Osteoblast (primary cell): ENCODE data around the gene IQCE. TPM values are rescaled to one million over a fixed set of nuclear protein-coding genes. Genes with fewer than 3 reads are reported as not detected.

Experiments used
- DNase-seq: peaks from one replicate; pipeline ENCODE4 v3.0.0; 2011; ENCODE audit warnings: low spot score, mixed read lengths; ENCODE audit not compliant: insufficient read length; ENCODE audit errors: missing footprints
- H2AFZ ChIP-seq: 2 replicates; pipeline ENCODE4 v1.6.0; 2011; ENCODE audit warnings: mild to moderate bottlenecking, low read length
- H3K27ac ChIP-seq: 2 replicates; pipeline ENCODE4 v1.5.1; 2011; ENCODE audit warnings: mild to moderate bottlenecking, low read depth, low read length, moderate library complexity
- H3K27me3 ChIP-seq: 2 replicates; pipeline ENCODE4 v1.6.0; 2012; ENCODE audit warnings: mild to moderate bottlenecking, control low read depth, inconsistent platforms, low read length, moderate library complexity; ENCODE audit not compliant: insufficient read depth
- H3K36me3 ChIP-seq: 2 replicates; pipeline ENCODE4 v1.5.1; 2011; ENCODE audit warnings: mild to moderate bottlenecking, low read length, control low read depth, moderate library complexity; ENCODE audit not compliant: insufficient read depth
- H3K4me1 ChIP-seq: 2 replicates; pipeline ENCODE4 v1.5.1; 2011; ENCODE audit warnings: mild to moderate bottlenecking, low read length, control low read depth, moderate library complexity; ENCODE audit not compliant: insufficient read depth
- H3K4me2 ChIP-seq: 2 replicates; pipeline ENCODE4 v1.6.0; 2011; ENCODE audit warnings: mild to moderate bottlenecking, low read length; ENCODE audit not compliant: insufficient read depth
- H3K4me3 ChIP-seq: fragments of 200-600 bp; sonication (generic); 3 replicates; pipeline ENCODE4 v1.5.1; 2012; ENCODE audit warnings: mild to moderate bottlenecking, low read length, inconsistent platforms; ENCODE audit not compliant: insufficient read depth
- H3K79me2 ChIP-seq: 2 replicates; pipeline ENCODE4 v1.6.0; 2012; ENCODE audit warnings: mild to moderate bottlenecking, low read length, control low read depth, inconsistent platforms; ENCODE audit not compliant: insufficient read depth
- H3K9me3 ChIP-seq: 2 replicates; pipeline ENCODE4 v1.5.1; 2011; ENCODE audit warnings: low read depth, low read length, control low read depth
- H4K20me1 ChIP-seq: 2 replicates; pipeline ENCODE4 v1.6.0; 2012; ENCODE audit warnings: mild to moderate bottlenecking, low read length, control low read depth; ENCODE audit not compliant: insufficient read depth
- CTCF ChIP-seq: IDR thresholded peaks from 2 replicates; pipeline ENCODE4 v1.5.1; 2011; ENCODE audit warnings: mild to moderate bottlenecking, low read depth, low read length, moderate library complexity; ENCODE audit errors: extremely low read depth
- total RNA-seq: library from RNA; depleted of rRNA; stranded (reverse); fragments of >200 nt; gene quantifications from 2 replicates; pipeline ENCODE4 v1.2.3, GENCODE V29; 2012

The IQCE gene
- total RNA-seq, 1 donor: 18.8 TPM

- Histone ChIP-seq H3K36me3 (peaks cover 26% of the 10 kb centered on the region), H3K4me2 (no peak overlapping the region), H3K4me3 (no peak overlapping the region), H3K9me3 (no peaks in the 10 kb centered on the region), H3K79me2 (no peaks in the 10 kb centered on the region), H4K20me1 (peaks cover 8% of the 10 kb centered on the region), H3K27me3 (no peaks in the 10 kb centered on the region), H3K27ac (no peak overlapping the region), H3K4me1 (no peaks in the 10 kb centered on the region), H2AFZ (no peak overlapping the region)
- DNase-seq: no peak
- TF ChIP-seq CTCF: no peak
Measured at GRCh38 chr7:2654059-2654458, 95.3 kb downstream of the IQCE start.

GRCh38 chr7:2655870-2656614, 97.3 kb downstream of the IQCE start:
- Histone ChIP-seq H4K20me1 (peaks cover 8% of the 10 kb centered on the region), H3K4me2 (no peak overlapping the region), H3K4me3 (no peak overlapping the region), H3K4me1 (no peaks in the 10 kb centered on the region), H3K27me3 (no peaks in the 10 kb centered on the region), H3K27ac (no peak overlapping the region), H3K9me3 (no peaks in the 10 kb centered on the region), H3K36me3 (peaks cover 20% of the 10 kb centered on the region), H2AFZ (no peak overlapping the region), H3K79me2 (no peaks in the 10 kb centered on the region)
- no peak for TF ChIP-seq CTCF
- DNase-seq: no peak

GRCh38 chr7:2657208-2657607, 98.4 kb downstream of the IQCE start:
- Histone ChIP-seq H3K27me3 (no peaks in the 10 kb centered on the region), H3K27ac (no peak overlapping the region), H3K36me3 (peaks cover 10% of the 10 kb centered on the region), H4K20me1 (peaks cover 5% of the 10 kb centered on the region), H3K9me3 (no peaks in the 10 kb centered on the region), H3K4me1 (no peaks in the 10 kb centered on the region), H3K4me3 (no peak overlapping the region), H2AFZ (no peak overlapping the region), H3K79me2 (no peaks in the 10 kb centered on the region), H3K4me2 (no peak overlapping the region)
- no peak for TF ChIP-seq CTCF
- DNase-seq: no peak

GRCh38 chr7:2657920-2658671, 99.3 kb downstream of the IQCE start:
- Histone ChIP-seq H4K20me1 (peaks cover 5% of the 10 kb centered on the region), H3K9me3 (no peaks in the 10 kb centered on the region), H3K4me2 (no peak overlapping the region), H3K36me3 (peaks cover 5% of the 10 kb centered on the region), H3K27me3 (no peaks in the 10 kb centered on the region), H3K27ac (no peak overlapping the region), H3K4me1 (no peaks in the 10 kb centered on the region), H2AFZ (no peak overlapping the region), H3K4me3 (no peak overlapping the region), H3K79me2 (no peaks in the 10 kb centered on the region)
- TF ChIP-seq CTCF: no peak
- DNase-seq: no peak
